HepG2 (cell line): ENCODE data around the gene TRPT1. TPM values are rescaled to one million over a fixed set of nuclear protein-coding genes. Genes with fewer than 3 reads are reported as not detected.

Experiments used
- BORCS8-MEF2B ChIP-seq: sonication (generic); formaldehyde crosslinking; IDR thresholded peaks from 2 replicates; pipeline ENCODE4 v1.8.0; 2022; ENCODE audit warnings: mild to moderate bottlenecking, missing genetic modification reagents
- CBX2 ChIP-seq, 2 experiments: fragments of 200-600 bp in 1 of 2; sonication (generic); formaldehyde crosslinking in 1 of 2; IDR thresholded peaks; 2 replicates each; pipeline versions ENCODE4 v1.7.0 to v1.8.1; 2018 to 2022; ENCODE audit warnings: low read depth in 2 of 2, low read length in 1 of 2, mild to moderate bottlenecking in 1 of 2, missing genetic modification reagents in 1 of 2
- ETS1 ChIP-seq: sonication (generic); formaldehyde crosslinking; IDR thresholded peaks from 2 replicates; pipeline ENCODE4 v1.4.0; 2020; ENCODE audit warnings: missing genetic modification reagents
- GMEB1 ChIP-seq: sonication (generic); formaldehyde crosslinking; IDR thresholded peaks from 2 replicates; pipeline ENCODE4 v1.5.1; 2020; ENCODE audit warnings: missing genetic modification reagents, mild to moderate bottlenecking, borderline replicate concordance
- HMGXB4 ChIP-seq, 2 experiments: sonication (generic) in 1 of 2; formaldehyde crosslinking in 1 of 2; IDR thresholded peaks; 2 replicates each; pipeline versions ENCODE4 v1.4.0 to v1.6.1; 2018 to 2020; ENCODE audit warnings: missing genetic modification reagents in 2 of 2, borderline replicate concordance in 1 of 2, low read depth in 1 of 2, mild to moderate bottlenecking in 1 of 2, missing biosample characterization in 1 of 2
- HNF1B ChIP-seq: sonication (generic); formaldehyde crosslinking; IDR thresholded peaks from 2 replicates; pipeline ENCODE4 v1.5.1; 2020; ENCODE audit warnings: mild to moderate bottlenecking, moderate library complexity, missing genetic modification reagents
- HNRNPH1 ChIP-seq: fragments of 200-400 bp; formaldehyde crosslinking; optimal IDR thresholded peaks from 2 replicates; pipeline ENCODE3; 2017; ENCODE audit warnings: mild to moderate bottlenecking, low read depth, low read length
- HOXA7 ChIP-seq: sonication (generic); formaldehyde crosslinking; IDR thresholded peaks from 2 replicates; pipeline ENCODE4 v1.8.1; 2022; ENCODE audit warnings: mild to moderate bottlenecking, missing genetic modification reagents, moderate library complexity
- IKZF1 ChIP-seq: fragments of 450-650 bp; IDR thresholded peaks from 2 replicates; pipeline ENCODE4 v1.7.1; 2016
- KDM2A ChIP-seq: sonication (generic); formaldehyde crosslinking; IDR thresholded peaks from 2 replicates; pipeline ENCODE4 v1.4.0; 2020; ENCODE audit warnings: low read depth, missing genetic modification reagents, borderline replicate concordance
- NFE2L2 ChIP-seq: fragments of 150-350 bp; IDR thresholded peaks from 2 replicates; pipeline ENCODE4 v1.6.1; 2014; ENCODE audit warnings: low read length
- PRPF4 ChIP-seq: fragments of 200-400 bp; formaldehyde crosslinking; IDR thresholded peaks from 2 replicates; pipeline ENCODE4 v1.6.1; 2016; ENCODE audit warnings: low read length, low read depth; ENCODE audit not compliant: poor library complexity, severe bottlenecking
- SMARCC2 ChIP-seq: fragments of 450-650 bp; IDR thresholded peaks from 2 replicates; pipeline ENCODE4 v1.6.1; 2017; ENCODE audit warnings: antibody characterized with exemption, mild to moderate bottlenecking
- SOX13 ChIP-seq, 3 experiments: fragments of 450-650 bp in 1 of 3; sonication (generic) in 1 of 3; formaldehyde crosslinking in 1 of 3; IDR thresholded peaks in 2 of 3; conservative IDR thresholded peaks in 1 of 3; 2 replicates each; pipeline versions ENCODE4 v1.5.0 to v1.6.1; 2016 to 2020; ENCODE audit warnings: antibody characterized with exemption in 1 of 3, mild to moderate bottlenecking in 1 of 3, missing compliant biosample characterization in 1 of 3, missing genetic modification reagents in 1 of 3, moderate library complexity in 1 of 3
- TAF1 ChIP-seq: sonication (generic); formaldehyde crosslinking; IDR thresholded peaks from 2 replicates; pipeline ENCODE4 v1.4.0; 2020; ENCODE audit warnings: missing genetic modification reagents
- ZBTB7B ChIP-seq: sonication (generic); formaldehyde crosslinking; IDR thresholded peaks from 2 replicates; pipeline ENCODE4 v1.4.0; 2020; ENCODE audit warnings: missing genetic modification reagents
- ZBTB8A ChIP-seq: sonication (generic); formaldehyde crosslinking; IDR thresholded peaks from 2 replicates; pipeline ENCODE4 v1.4.0; 2020; ENCODE audit warnings: mild to moderate bottlenecking, low read depth, missing genetic modification reagents, borderline replicate concordance
- ZNF207 ChIP-seq: fragments of 450-650 bp; IDR thresholded peaks from 2 replicates; pipeline ENCODE4 v1.6.1; 2016; ENCODE audit warnings: antibody characterized with exemption, borderline replicate concordance
- ZNF235 ChIP-seq: sonication (generic); formaldehyde crosslinking; IDR thresholded peaks from 2 replicates; pipeline ENCODE4 v1.8.1; 2023; ENCODE audit warnings: mild to moderate bottlenecking, missing genetic modification reagents, borderline replicate concordance
- ZNF382 ChIP-seq: sonication (generic); formaldehyde crosslinking; IDR thresholded peaks from 2 replicates; pipeline ENCODE4 v1.5.0; 2020; ENCODE audit warnings: missing genetic modification reagents, mild to moderate bottlenecking, borderline replicate concordance
- ZNF674 ChIP-seq: sonication (generic); formaldehyde crosslinking; IDR thresholded peaks from 2 replicates; pipeline ENCODE4 v1.5.0; 2020; ENCODE audit warnings: low read depth, mild to moderate bottlenecking, missing genetic modification reagents
- polyA plus RNA-seq, 8 experiments: library from polyadenylated mRNA; depleted of rRNA in 3 of 8; stranded (reverse) in 7 of 8; unstranded in 1 of 8; fragments of >200 nt; fragmentation: Illumina TruSeq in 4 of 8; extraction: Trizol in 4 of 8; gene quantifications; 2 replicates each; pipeline versions ENCODE4 v1.2.1 to v1.2.3, GENCODE V29; 2011 to 2016; ENCODE audit warnings: low read depth in 4 of 8, missing spikeins in 1 of 8, mixed read lengths in 1 of 8; ENCODE audit not compliant: insufficient read depth in 1 of 8
- total RNA-seq, 5 experiments: library from RNA; depleted of rRNA; stranded (reverse); fragments of >200 nt; fragmentation: Illumina TruSeq; extraction: Trizol; gene quantifications; 2 replicates each; pipeline ENCODE4 v1.2.3, GENCODE V29; 2016; ENCODE audit warnings: low read depth in 1 of 5

TRPT1 gene
- total and polyA plus RNA-seq, 2 of the 13 experiments (the other 11 are each of a cell fraction or from before 2014, with no cell fraction given) = 24.8 to 40.7 TPM

DNA sequence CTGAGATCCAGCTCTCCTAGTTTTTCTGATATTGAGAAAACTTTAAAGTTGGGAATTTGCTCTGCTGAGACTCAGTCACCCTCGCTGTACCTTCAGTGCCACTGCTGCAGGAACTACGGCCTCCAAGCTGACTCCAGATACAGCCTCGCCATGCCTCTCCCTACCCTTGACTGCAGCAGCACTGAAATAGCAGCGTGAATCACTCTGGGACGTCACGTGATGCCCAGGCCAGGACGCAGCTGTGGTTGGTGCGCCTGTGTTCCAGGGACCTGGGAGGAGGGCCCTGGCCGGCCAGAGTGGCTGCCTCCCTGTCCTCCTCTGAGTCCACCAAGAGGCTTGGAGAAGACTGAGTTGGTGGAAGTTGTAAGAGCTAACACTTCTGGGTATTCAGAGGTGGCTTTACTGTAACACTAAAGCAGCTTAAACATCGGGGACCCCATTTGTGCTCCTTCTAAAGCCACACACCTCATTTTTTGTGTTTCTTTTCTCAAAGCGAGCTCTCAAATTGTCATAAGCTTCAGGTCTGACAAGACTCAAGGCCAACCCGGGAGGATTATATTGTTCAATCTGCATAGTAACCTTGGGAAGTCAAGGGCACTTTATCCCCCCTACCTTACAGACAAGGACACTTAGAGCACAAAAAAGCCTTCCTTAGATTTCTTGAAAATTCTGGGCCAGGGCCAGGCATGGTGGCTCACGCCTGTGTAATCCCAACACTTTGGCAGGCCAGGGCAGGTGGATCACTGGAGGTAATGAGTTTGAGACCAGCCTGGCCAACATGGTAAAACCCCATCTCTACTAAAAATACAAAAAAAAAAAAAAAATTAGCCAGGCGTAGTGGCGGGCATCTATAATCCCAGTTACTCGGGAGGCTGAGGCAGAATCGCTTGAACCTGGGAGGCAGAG lies 44.2 kb downstream of the TRPT1 start (continued):
- no peak for TF ChIP-seq BORCS8-MEF2B
- TF ChIP-seq HNF1B (CRISPR knock-in tag) = no peak
- no peak for TF ChIP-seq ZBTB7B (CRISPR knock-in tag)
- no peak for TF ChIP-seq HOXA7 (CRISPR knock-in tag)
- TF ChIP-seq SMARCC2 = no peak
- no peak for TF ChIP-seq NFE2L2
- no peak for TF ChIP-seq ZNF235 (CRISPR knock-in tag)
- no peak for TF ChIP-seq CBX2 (IDR thresholded peaks at IDR 0.05; ENCODE audit: low read depth, low read length)
- no peak for TF ChIP-seq CBX2 (CRISPR knock-in tag; IDR thresholded peaks at IDR 0.05; ENCODE audit: low read depth)
- no peak for TF ChIP-seq SOX13 (IDR thresholded peaks at IDR 0.05)
- TF ChIP-seq SOX13 (CRISPR knock-in tag; conservative IDR thresholded peaks at IDR 0.05 in 1 of 2, IDR thresholded peaks at IDR 0.05 in 1 of 2) = no peak
- TF ChIP-seq KDM2A (CRISPR knock-in tag) = peak; percentile 60; the same call in 1 of the 2 replicates
- no peak for TF ChIP-seq IKZF1
- no peak for TF ChIP-seq ZNF382 (CRISPR knock-in tag)
- TF ChIP-seq ZBTB8A (CRISPR knock-in tag) = no peak
- TF ChIP-seq HNRNPH1 = peak; percentile 49
- TF ChIP-seq GMEB1 (CRISPR knock-in tag) = 0 out of 2 replicates have a peak, but pooled peaks have one; percentile 27
- TF ChIP-seq TAF1 (CRISPR knock-in tag) = peak; percentile 58; the same call in 1 of the 2 replicates
- TF ChIP-seq HMGXB4 (CRISPR knock-in tag; IDR thresholded peaks at IDR 0.05; ENCODE audit: borderline replicate concordance in 1 of 2, low read depth in 1 of 2) = no peak
- no peak for TF ChIP-seq ETS1 (CRISPR knock-in tag)
- no peak for TF ChIP-seq PRPF4
- TF ChIP-seq ZNF674 (CRISPR knock-in tag) = no peak
- no peak for TF ChIP-seq ZNF207
